ENCODE results near the gene COL18A1. TPM values are rescaled to one million over a fixed set of nuclear protein-coding genes. Genes with fewer than 3 reads are reported as not detected.

COL18A1 gene
- total RNA-seq, 1 donor from 2014 or later: 51.6 TPM

DNA sequence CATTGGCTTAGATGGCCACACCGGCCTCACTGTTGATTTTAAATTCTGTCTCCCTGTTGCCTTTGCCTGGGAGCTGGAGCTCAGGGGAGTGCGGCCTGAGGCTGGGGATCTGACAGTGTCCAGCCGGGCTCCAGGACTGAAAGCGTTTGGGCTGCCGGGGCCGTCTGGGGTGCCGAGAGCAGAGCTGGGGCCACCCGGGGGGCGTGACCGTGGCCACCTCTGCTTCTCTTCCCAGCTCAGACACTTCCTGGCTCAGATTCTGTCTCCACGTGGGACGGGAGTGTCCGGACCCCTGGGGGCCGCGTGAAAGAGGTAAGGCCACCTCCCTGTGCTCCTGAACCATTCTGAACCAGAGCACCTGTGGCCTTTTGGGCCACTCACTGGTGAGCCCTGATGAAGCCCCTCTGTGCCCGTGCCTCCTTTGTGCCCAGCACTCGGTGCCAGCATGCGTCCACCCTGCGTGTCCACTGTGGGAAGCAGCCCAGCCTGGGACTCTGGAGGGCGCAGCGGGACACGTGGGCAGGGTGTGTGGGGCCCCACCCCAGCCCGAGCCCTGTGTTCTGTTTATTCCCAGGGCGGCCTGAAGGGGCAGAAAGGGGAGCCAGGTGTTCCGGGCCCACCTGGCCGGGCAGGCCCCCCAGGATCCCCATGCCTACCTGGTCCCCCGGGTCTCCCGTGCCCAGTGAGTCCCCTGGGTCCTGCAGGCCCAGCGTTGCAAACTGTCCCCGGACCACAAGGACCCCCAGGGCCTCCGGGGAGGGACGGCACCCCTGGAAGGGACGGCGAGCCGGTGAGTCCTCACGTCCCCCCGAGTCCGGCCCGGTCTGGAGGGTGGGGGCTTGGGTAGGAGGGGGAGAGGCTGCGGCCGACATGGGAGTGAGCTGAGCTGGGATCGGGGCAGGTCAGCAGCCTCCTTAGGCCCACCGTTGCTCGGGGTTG lies 72.5 kb downstream of the COL18A1 start:
- intact Hi-C loops (cut with DNase I): loop anchor here (5.0 kb wide), 1 partner anchor 120 kb away; no protein-coding TSS in a partner anchor
- DNase-seq (ENCODE audit: missing footprints) (peak; percentile 73), ATAC-seq (no peak)

DNA sequence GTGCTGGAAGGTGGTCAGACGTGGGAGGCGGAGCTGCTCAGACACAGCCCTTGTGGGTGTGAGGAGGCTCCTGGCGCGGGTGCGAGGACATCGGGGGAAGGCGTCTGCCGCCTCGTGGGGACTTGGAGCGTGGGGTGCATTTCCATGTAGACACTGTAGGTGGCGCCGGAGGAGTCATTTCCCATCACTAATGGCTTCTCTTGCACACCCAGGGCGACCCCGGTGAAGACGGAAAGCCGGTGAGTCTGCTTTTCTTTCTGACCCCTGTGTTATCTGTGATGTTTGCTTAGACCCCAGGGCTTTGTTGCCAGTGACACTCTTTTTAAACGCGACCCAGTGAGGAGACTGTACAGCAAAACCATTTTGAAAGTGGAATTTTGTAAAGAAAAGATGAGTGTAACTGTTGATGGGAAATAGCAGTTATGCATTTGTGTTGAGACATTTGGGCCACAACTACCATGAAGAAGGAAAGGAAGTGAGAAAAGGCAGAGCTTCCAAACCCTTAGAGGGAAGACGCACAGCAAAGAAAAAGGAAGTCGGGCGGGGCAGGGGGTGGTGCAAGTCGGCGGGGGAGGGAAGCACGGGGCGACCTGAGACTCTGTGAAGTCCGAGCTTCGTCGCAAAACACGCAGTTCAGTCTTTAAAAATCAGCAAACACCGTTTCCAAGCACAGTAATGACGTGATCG lies 73.3 kb downstream of the COL18A1 start:
- DNase-seq (ENCODE audit: missing footprints) (peak; percentile 89), ATAC-seq (peak; percentile 63)
- intact Hi-C loops (cut with DNase I): loop anchor here (5.0 kb wide), 1 partner anchor 119 kb away; no protein-coding TSS in a partner anchor

DNA sequence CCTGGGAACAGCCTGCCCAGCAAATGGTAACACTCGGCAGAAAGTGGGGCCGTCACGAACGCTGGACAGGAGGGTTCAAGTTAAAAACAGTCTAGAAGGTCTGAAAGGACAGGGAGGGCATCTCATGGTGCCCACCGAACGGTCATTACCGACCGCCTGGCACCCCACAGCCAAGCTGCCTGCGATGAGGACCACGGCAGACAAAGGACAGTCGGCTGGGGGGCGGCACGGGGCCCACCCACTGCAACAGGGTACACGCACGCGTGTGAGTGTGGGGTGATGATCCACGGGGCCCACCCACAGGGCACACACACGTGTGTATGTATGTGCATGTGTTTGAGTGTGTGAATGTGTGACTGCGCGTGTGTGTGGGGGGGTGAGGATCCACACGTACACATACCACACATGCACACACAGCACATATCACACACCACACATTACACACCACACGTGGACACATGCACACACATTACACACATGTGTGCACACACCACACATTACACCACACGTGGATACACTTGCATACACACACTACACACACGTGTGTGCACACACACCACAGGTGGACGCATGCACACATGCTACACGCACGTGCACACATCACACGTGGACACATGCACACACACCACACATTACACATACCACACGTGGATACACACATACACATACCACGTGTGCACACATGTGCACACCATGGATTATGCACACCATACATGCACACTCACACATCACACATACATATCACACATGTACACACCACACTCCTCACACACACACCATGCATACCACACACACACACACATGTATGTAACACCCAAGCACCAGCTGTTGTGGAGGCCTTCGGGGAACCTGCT lies 74.1 kb downstream of the COL18A1 start:
- no peak for ATAC-seq
- intact Hi-C loops (cut with DNase I): loop anchor here (5.0 kb wide), 1 partner anchor 118 kb away; no protein-coding TSS in a partner anchor
- peak; percentile 61 for DNase-seq (ENCODE audit: missing footprints)

DNA sequence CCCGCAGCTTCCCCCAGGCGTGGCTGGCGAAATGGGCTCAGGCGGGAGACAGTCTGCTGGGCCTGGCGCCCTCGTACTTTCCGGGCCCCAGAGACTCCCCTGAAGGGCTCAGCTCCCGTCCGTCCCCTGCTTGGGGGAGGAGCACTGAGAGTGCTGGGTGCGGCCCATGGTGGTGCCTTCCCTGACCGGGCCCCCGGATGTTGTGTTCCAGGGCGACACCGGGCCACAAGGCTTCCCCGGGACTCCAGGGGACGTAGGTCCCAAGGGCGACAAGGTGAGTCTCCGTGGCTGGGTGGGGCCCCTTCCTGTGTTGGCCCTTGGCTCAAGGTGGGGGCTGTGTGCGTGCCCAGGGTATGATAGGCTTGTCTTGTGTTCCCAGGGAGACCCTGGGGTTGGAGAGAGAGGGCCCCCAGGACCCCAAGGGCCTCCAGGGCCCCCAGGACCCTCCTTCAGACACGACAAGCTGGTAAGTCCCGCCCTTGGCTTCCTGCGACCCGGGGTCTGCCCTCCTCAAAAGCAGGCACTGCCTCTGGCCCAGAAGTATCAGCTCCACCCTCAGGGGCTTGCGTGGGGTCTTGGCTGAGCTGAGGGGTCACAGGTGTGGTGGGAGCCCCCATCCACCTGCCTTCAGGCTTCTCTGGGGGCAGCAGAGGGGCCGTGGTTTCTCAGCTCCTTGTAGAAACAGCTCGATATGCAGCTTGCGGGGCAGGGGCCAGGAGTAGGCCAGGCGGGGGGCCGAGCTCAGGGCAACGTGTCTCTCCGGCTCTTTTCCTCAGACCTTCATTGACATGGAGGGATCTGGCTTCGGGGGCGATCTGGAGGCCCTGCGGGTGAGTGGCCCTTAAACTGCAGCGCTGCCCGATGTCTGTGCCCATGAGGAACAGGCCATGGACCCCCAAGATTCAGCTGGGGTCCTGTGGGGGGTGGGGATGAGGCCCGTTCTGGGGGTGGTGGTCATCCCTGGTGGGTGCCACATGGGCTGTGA lies 75.0 kb downstream of the COL18A1 start:
- intact Hi-C loops (cut with DNase I): loop anchor here (5.0 kb wide), 1 partner anchor 117 kb away; no protein-coding TSS in a partner anchor
- DNase-seq (ENCODE audit: missing footprints) (peak; percentile 54), ATAC-seq (no peak)

DNA sequence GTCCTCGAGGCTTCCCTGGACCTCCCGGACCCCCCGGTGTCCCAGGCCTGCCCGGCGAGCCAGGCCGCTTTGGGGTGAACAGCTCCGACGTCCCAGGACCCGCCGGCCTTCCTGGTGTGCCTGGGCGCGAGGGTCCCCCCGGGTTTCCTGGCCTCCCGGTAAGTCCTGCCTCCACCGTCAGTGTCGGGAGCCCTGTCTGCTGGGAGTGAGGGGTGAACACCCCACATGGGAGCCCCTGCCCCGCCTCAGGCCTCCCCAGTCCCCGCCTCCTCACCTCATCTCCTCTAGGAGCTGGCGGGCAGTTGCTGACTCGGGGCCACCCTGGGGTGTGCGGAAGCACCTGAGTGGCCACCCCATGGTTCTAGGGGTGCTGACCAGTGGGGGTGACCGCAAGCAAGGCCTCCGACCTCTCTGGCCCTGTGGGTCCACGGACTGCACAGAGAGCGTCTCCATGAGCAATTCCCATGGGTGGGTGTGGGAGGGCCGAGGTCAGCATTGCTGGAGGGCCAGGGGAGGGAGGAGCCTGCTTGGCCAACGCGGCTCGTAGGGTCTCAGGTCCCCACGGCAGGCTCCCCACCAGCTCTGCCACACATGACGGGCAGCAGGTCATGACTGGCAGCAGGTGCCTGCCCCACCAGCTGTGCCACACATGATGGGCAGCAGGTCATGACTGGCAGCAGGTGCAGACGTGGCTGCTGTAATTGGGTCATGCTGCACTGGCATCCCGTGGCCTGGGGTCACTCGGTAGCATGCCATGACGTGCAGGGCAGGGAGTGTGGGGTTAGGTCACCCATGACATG lies 75.9 kb downstream of the COL18A1 start:
- intact Hi-C loops (cut with DNase I): no loop called here
- ATAC-seq: no peak
- peak; percentile 60 for DNase-seq (ENCODE audit: missing footprints)

DNA sequence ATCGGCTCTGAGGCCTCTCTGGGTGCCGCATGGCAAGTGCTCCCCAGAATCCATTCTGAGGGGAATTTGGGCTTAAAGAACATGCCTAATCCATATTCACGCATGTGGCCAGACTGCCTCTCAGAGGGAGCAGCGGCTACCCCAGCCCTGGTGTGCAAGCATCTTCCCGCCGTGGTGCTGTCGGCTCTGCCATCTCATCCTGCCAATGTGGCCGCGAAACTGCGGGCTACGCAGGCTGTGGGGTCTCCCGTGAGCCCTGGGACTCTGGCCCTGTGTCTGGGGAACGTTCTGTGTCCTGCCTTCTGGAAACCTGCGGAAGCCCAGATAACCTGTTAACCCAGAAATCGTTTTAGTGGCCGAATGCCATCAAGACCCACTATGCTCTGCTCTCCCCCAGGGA lies 76.6 kb downstream of the COL18A1 start:
- DNase-seq (ENCODE audit: missing footprints): peak; percentile 55
- intact Hi-C loops (cut with DNase I): no loop called here
- no peak for ATAC-seq

DNA sequence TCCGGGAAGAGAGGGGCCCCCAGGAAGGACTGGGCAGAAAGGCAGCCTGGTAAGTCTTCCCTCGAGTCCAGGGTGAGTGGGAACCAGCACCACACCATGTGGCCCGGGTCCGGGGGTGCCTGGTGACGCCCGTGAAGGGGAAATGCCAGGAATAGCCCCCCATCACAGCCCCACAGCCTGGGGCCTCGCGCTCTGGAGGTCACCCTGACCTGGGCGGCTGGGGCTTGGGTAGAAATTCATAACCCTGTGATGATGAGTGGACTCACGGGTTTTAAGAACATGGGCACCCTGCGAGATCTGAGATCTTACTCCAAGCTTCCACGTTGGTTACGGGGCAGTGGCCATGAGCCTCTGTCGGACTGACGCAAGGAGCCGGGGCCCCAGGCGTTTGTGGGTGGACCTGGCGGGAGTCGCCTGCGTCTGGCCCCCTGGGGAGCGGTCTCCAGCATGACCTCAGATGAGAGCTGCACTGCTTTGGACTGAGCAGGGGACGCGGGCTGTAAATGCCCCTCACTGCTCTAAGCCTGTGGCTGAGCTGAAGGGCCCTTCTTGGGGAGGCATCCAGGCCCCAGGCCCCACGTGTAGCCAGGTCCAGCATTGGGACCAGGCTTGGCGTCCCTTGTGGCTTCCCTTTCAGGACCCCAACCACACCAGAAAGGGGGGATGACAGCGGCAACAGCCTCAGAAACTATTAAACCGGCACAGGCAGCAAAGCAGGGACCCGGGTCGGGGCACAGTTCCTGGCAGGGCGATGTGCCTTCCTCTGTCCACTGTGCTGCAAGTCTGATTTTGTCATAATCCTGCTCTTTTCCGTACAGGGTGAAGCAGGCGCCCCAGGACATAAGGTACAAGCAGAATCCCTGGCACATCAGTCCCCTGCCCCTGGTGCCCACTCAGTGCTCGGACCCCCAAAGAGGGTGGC lies 77.3 kb downstream of the COL18A1 start:
- DNase-seq (ENCODE audit: missing footprints): peak; percentile 64
- intact Hi-C loops (cut with DNase I): no loop called here

DNA sequence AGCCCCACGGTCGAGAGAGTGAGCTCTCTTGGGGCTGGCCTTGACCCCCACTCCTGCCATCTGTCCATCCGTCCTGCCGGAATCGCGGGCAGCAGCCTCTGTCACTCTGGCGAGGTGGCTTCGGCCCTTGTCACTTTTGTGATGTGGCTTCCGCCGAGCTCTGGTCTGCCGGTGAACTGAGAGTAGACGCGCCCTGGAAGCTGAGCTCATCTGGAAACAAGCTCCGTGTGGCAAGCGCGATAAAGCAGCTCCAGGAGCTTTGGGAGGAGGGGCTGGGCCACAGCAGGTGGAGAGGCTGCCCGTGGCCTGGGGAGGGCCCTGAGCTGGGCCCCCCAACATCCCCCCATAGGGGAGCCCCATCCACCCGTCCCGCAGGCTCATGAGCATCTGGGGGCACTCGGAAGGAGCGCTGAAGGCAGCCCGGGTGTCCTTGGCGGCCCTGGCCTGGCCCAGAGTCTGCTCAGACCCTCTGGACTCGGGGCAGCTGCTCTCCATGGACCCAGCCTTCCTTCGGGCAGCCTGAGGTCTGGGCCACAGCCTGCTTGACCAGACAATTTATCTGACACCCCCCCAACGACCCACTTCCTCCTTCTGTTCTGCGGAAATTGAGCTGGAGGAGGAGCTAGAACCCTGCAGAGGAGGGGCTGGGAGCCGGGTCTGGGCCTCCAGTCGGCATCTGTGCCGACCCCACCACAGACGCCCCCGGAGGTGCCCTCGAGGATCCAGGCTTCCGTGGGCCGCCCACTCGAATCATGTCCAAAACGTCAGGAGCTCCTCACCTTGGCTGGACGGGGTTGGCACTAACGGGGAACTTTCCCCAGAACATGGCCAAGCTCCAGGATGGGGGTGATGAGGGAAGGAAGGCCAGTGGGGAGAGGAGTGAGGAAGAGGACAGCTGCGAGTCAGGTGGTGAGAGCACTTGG lies 78.2 kb downstream of the COL18A1 start:
- DNase-seq (ENCODE audit: missing footprints): peak; percentile 77
- no peak for ATAC-seq

More for the DNA sequence above, 77.3 kb downstream of the COL18A1 start:
- ATAC-seq: no peak

DNA sequence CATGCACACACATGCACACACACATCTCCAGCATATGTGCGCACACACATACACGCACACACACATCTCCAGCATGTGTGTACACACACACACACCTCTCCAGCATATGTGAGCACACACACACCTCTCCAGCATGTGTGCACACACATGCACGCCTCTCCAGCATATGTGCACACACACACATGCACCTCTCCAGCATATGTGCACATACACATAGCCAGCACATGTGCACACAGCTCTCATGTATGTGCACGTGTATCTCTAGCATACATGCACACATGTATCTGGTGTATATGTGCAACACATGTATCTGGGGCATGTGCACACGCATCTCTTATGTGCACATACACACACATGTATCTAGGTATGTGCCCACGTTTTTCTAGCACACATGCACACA lies 79.4 kb downstream of the COL18A1 start:
- intact Hi-C loops (cut with DNase I): no loop called here
- no peak for ATAC-seq
- DNase-seq (ENCODE audit: missing footprints): peak; percentile 44

More for the DNA sequence above, 78.2 kb downstream of the COL18A1 start:
- intact Hi-C loops (cut with DNase I): no loop called here

DNA sequence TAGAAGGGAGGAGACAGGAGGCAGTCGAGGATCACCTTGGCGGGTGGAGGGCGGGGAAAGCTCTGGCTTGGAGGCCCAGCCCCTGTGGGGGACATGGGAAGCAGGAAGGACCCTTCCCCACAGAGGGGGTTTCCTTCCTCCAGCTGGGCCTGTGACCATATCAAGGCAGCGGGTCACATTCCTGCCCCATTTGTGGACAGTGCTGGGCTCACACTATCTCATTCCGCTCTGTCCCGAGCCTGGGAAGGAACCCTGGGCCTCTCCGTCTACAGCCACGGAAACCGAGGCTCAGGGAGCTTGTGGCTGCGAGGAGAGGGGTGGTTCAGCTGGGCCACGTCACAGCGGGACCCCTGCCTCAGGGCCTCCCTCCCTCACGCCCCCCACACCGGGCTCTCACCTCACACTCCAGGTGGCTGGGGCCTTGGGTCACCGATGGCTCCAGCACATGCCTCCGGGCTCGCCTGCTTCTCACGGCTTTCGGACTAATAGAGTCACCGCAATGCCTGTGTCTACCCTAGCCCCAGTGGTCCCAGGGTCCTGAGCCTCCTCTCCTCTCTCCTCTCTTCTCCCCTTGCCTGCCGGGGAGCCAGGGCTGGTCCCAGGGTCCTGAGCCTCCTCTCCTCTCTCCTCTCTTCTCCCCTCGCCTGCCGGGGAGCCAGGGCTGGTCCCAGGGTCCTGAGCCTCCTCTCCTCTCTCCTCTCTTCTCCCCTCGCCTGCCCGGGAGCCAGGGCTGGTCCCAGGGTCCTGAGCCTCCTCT lies 80.9 kb downstream of the COL18A1 start:
- intact Hi-C loops (cut with DNase I): no loop called here

DNA sequence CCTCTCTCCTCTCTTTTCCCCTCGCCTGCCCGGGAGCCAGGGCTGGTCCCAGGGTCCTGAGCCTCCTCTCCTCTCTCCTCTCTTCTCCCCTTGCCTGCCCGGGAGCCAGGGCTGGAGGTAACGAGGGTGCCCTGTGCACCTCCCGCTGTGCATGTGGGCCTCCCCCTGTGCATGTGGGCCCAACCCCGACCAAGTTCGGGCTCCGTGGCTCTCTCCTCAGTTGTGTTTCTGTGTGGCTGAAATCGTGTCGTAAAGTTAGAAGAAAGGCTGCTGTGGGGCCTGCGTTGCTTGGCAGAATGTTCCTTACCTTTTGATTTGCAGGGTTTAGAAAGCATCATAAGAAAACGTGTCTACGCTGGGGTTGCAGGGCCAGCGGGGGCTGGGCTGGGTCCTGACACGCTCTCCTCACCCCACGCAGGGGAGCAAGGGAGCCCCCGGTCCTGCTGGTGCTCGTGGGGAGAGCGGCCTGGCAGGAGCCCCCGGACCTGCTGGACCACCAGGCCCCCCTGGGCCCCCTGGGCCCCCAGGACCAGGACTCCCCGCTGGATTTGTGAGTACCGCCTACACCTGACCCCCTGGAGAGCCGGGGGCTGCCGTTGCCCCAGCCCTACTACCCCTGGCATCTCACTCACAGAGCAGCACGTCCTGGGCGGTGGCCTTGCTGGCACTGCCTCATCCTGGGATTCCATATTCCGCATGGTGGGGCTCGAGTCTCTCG lies 81.6 kb downstream of the COL18A1 start:
- intact Hi-C loops (cut with DNase I): no loop called here
- ATAC-seq (no peak), DNase-seq (ENCODE audit: missing footprints) (peak; percentile 62)

More for the DNA sequence above, 80.9 kb downstream of the COL18A1 start:
- DNase-seq (ENCODE audit: missing footprints) (peak; percentile 61), ATAC-seq (no peak)

DNA sequence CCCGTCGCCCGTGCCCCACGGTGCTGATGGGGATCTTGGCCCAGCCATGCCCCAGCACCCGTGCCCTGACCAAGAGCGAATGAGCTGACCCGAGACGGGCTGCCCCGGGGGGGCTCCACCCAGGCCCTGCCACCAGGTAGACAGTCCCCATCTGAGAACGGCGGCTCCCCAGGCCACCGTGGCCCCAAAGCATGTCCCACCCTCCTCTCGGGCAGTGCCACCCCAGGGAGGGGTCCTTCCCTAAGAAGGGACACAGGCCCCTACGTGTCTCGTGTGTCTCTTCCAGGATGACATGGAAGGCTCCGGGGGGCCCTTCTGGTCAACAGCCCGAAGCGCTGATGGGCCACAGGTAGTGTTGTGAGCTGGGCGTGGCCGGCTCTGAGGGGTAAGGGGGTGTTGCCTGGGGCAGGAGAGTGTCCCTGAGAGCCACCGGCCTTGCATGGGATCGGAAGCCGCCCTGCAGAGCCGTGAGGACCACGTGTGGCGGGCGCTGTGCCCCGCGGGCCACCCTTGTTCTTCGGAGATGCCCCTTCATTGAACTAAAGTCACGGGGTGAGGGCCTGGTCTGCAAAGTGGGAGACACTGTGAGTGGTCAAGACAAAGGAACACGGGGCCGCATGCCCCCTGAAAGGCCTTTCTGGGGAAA lies 82.3 kb downstream of the COL18A1 start:
- intact Hi-C loops (cut with DNase I): no loop called here
- ATAC-seq: no peak
- no peak for DNase-seq (ENCODE audit: missing footprints)

Measured in Right ventricle myocardium inferior (tissue), 1 donor.